Measurements from ENCODE around the gene FARP1.
"Not testable (repeated sequence)": the region's sequence is repeated elsewhere in the genome, so short reads cannot be mapped to it uniquely, and the experiment has no call there.

The FARP1 gene

GRCh38 chr13:98230762-98231161 is 87.9 kb downstream of the FARP1 start:
- DNase-seq = not testable (repeated sequence)

GRCh38 chr13:98232456-98232855 is 89.6 kb downstream of the FARP1 start:
- DNase-seq = no peak

- no peak for DNase-seq
Measured at GRCh38 chr13:98233127-98233526, 90.2 kb downstream of the FARP1 start.

- no peak for DNase-seq
Measured at GRCh38 chr13:98234348-98234747, 91.5 kb downstream of the FARP1 start.

- DNase-seq = no peak
Measured at GRCh38 chr13:98236197-98236596, 93.3 kb downstream of the FARP1 start.

GRCh38 chr13:98237331-98237730 is 94.4 kb downstream of the FARP1 start:
- no peak for DNase-seq

GRCh38 chr13:98239162-98240076 is 96.5 kb downstream of the FARP1 start:
- DNase-seq = no peak

GRCh38 chr13:98240135-98240534 is 97.2 kb downstream of the FARP1 start:
- DNase-seq = no peak

GRCh38 chr13:98240974-98241373 is 98.1 kb downstream of the FARP1 start:
- DNase-seq = no peak

- no peak for DNase-seq
Measured at GRCh38 chr13:98241976-98242375, 99.1 kb downstream of the FARP1 start.

GRCh38 chr13:98242403-98242802 is 99.5 kb downstream of the FARP1 start:
- no peak for DNase-seq

- no peak for DNase-seq
Measured at GRCh38 chr13:98243929-98244272, 101.0 kb downstream of the FARP1 start.

GRCh38 chr13:98246538-98247172 is 103.8 kb downstream of the FARP1 start:
- DNase-seq = no peak

GRCh38 chr13:98251708-98252107 is 108.8 kb downstream of the FARP1 start:
- DNase-seq = no peak

- no peak for DNase-seq
Measured at GRCh38 chr13:98252931-98253470, 110.1 kb downstream of the FARP1 start.

GRCh38 chr13:98253526-98253925 is 110.6 kb downstream of the FARP1 start:
- DNase-seq = no peak

- no peak for DNase-seq
Measured at GRCh38 chr13:98254513-98254912, 111.6 kb downstream of the FARP1 start.

- no peak for DNase-seq
Measured at GRCh38 chr13:98258226-98258625, 115.3 kb downstream of the FARP1 start.

- DNase-seq = no peak
Measured at GRCh38 chr13:98260357-98261164, 117.7 kb downstream of the FARP1 start.

GRCh38 chr13:98261165-98261702 is 118.3 kb downstream of the FARP1 start:
- DNase-seq = no peak

GRCh38 chr13:98262292-98262691 is 119.4 kb downstream of the FARP1 start:
- no peak for DNase-seq

GRCh38 chr13:98263841-98264240 is 120.9 kb downstream of the FARP1 start:
- no peak for DNase-seq

GRCh38 chr13:98264877-98265276 is 122.0 kb downstream of the FARP1 start:
- DNase-seq = no peak

Data from activated CD8-positive, alpha-beta memory T cell treated with anti-CD3 and anti-CD28 coated beads, Interleukin-2, amount 50 U/mL, for 48 hours (primary cell).